ENCODE measurements around the gene BMI1. TPM values are rescaled to one million over a fixed set of nuclear protein-coding genes. Genes with fewer than 3 reads are reported as not detected.
A peak's percentile ranks its signal among the peaks of the same experiment; 100 is the strongest.

The BMI1 gene
- total RNA-seq, 1 experiment from 2014 or later = 6.8 TPM

DNA sequence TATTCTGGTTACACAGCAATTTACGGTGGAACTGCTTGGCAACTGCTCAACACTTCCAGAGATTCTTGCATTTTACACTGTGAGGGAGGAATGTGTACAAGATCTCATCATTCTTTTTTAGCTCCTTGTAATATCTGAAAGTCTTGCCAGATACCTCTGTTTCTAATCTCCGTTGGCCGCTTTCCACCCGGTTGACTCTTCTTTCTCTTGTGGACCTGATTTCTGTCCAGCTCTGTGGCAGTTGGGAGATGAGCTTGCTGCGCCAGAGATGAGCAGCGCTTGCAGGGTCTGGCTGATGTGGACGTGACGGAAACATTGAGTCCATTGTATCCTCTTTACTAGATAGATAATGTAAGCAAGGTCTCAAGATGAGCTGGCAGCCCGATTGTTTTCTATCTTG lies 52.0 kb downstream of the BMI1 start:
- Histone ChIP-seq H3K23me2 (ENCODE audit: insufficient read length, low read depth, low read length, poor library complexity, severe bottlenecking) (no peaks in the 10 kb centered on the region), H3K27me3 (ENCODE audit: insufficient read depth, low read length) (no peaks in the 10 kb centered on the region), H2BK20ac (ENCODE audit: low read depth, low read length, poor library complexity, severe bottlenecking) (no peak overlapping the region), H4K8ac (replicated peaks; ENCODE audit: insufficient read length, low read depth, low read length) (no peak overlapping the region), H3K4me2 (ENCODE audit: insufficient read depth, insufficient read length, low read length) (no peak overlapping the region), H3K9me3 (ENCODE audit: control insufficient read depth, low read depth, low read length) (no peaks in the 10 kb centered on the region), H3K4ac (ENCODE audit: low read depth, low read length) (no peak overlapping the region), H2BK15ac (ENCODE audit: low read depth, low read length) (no peak overlapping the region), H3K14ac (ENCODE audit: insufficient read depth, low read length) (no peak overlapping the region), H4K5ac (ENCODE audit: insufficient read length, low read depth, low read length) (no peak overlapping the region), H3K27ac (ENCODE audit: insufficient read length, low read depth, low read length) (no peak overlapping the region), H4K20me1 (ENCODE audit: control insufficient read depth, insufficient read depth, insufficient read length) (no peaks in the 10 kb centered on the region), H3K18ac (ENCODE audit: insufficient read length, low read depth, low read length) (no peak overlapping the region), H3K79me2 (ENCODE audit: insufficient read depth, low read length) (no peaks in the 10 kb centered on the region), H2AFZ (ENCODE audit: low read length) (no peak overlapping the region), H3K79me1 (ENCODE audit: insufficient read depth, low read depth, low read length, poor library complexity, severe bottlenecking) (no peaks in the 10 kb centered on the region), H2BK12ac (ENCODE audit: insufficient read length, low read depth, low read length) (no peak overlapping the region), H2BK5ac (ENCODE audit: insufficient read length, low read length) (no peak overlapping the region), H3K9ac (ENCODE audit: extremely low read depth, insufficient read length, low read length) (no peak overlapping the region), H4K91ac (ENCODE audit: insufficient read length, low read depth, low read length) (no peak overlapping the region), H3K56ac (ENCODE audit: insufficient read length, low read depth, low read length) (no peak overlapping the region), H3T11ph (ENCODE audit: low read length) (no peak overlapping the region), H2AK5ac (ENCODE audit: insufficient read length, low read length) (no peak overlapping the region), H3K4me1 (ENCODE audit: insufficient read depth, low read length) (no peaks in the 10 kb centered on the region), H2BK120ac (ENCODE audit: low read depth, low read length, poor library complexity, severe bottlenecking) (no peak overlapping the region), H3K23ac (ENCODE audit: insufficient read length, low read depth, low read length) (no peak overlapping the region)
- Mint-ChIP-seq H3K4me1 (no peaks in the 10 kb centered on the region), H3K27ac (peak overlapping the region in 1 of 3 experiments; percentile 32; a peak in 1 of 7 replicates), H3K27me3 (ENCODE audit: low read depth) (no peaks in the 10 kb centered on the region), H3K36me3 (ENCODE audit: insufficient read depth in 1 of 3, low read depth in 3 of 3) (no peaks in the 10 kb centered on the region), H3K4me3 (no peak overlapping the region), H3K9me3 (no peaks in the 10 kb centered on the region)
- WGBS (ENCODE audit: extremely low coverage, insufficient read length, low lambda C conversion rate) = no CpG with 5 or more reads among the region's 9 CpGs
- TF ChIP-seq, protein P1, sequence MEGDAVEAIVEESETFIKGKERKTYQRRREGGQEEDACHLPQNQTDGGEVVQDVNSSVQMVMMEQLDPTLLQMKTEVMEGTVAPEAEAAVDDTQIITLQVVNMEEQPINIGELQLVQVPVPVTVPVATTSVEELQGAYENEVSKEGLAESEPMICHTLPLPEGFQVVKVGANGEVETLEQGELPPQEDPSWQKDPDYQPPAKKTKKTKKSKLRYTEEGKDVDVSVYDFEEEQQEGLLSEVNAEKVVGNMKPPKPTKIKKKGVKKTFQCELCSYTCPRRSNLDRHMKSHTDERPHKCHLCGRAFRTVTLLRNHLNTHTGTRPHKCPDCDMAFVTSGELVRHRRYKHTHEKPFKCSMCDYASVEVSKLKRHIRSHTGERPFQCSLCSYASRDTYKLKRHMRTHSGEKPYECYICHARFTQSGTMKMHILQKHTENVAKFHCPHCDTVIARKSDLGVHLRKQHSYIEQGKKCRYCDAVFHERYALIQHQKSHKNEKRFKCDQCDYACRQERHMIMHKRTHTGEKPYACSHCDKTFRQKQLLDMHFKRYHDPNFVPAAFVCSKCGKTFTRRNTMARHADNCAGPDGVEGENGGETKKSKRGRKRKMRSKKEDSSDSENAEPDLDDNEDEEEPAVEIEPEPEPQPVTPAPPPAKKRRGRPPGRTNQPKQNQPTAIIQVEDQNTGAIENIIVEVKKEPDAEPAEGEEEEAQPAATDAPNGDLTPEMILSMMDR (conservative IDR thresholded peaks at IDR 0.05) = no peak
- DNase-seq = no peak
